Fibroblast of mammary gland (primary cell): ENCODE results near the gene FNBP1.

Source experiments
- DNase-seq: peaks from one replicate; pipeline ENCODE4 v3.0.0-alpha.2; 2010; ENCODE audit warnings: low read depth
- H3K4me3 ChIP-seq: 2 replicates; pipeline ENCODE4 v1.5.1; 2011; ENCODE audit warnings: low read depth, mild to moderate bottlenecking, low read length, moderate library complexity; ENCODE audit not compliant: control insufficient read depth
- CTCF ChIP-seq: conservative IDR thresholded peaks from 2 replicates; pipeline ENCODE4 v1.5.1; 2011; ENCODE audit warnings: low read depth, low read length, inconsistent platforms; ENCODE audit not compliant: control insufficient read depth, insufficient read depth

FNBP1 gene

GRCh38 chr9:130054820-130055219 lies 11.8 kb upstream of the FNBP1 start:
- no peak for TF ChIP-seq CTCF
- DNase-seq: no peak
- H3K4me3 ChIP-seq: peak overlapping the region; percentile 90

GRCh38 chr9:130054325-130054786 lies 11.4 kb upstream of the FNBP1 start:
- no peak for DNase-seq
- peak overlapping the region; percentile 90 for H3K4me3 ChIP-seq
- TF ChIP-seq CTCF: no peak

- no peak for TF ChIP-seq CTCF
These were observed 10.7 kb upstream of the FNBP1 start, which contains the start of gene GPR107 for GRCh38 chr9:130053504-130054324. GPR107 (plus strand) TSS chr9:130053906; CDS start chr9:130053933, 27 bp downstream.

GRCh38 chr9:130053109-130053503 lies 10.1 kb upstream of the FNBP1 start:
- no peak for TF ChIP-seq CTCF
- no peak for DNase-seq
- H3K4me3 ChIP-seq: peak overlapping the region; percentile 90

More at GRCh38 chr9:130053504-130054324, 10.7 kb upstream of the FNBP1 start, which contains the start of gene GPR107:
- peak within 1 kb of the TSS; percentile 90 for H3K4me3 ChIP-seq
- peak; percentile 55 for DNase-seq

GRCh38 chr9:130051855-130052254 lies 8.9 kb upstream of the FNBP1 start:
- no peak overlapping the region for H3K4me3 ChIP-seq
- TF ChIP-seq CTCF: no peak
- no peak for DNase-seq

GRCh38 chr9:130050462-130050861 lies 7.5 kb upstream of the FNBP1 start:
- no peak overlapping the region for H3K4me3 ChIP-seq
- no peak for TF ChIP-seq CTCF
- no peak for DNase-seq
